B cell (primary cell): ENCODE measurements around the gene BRF1.

Experiments
- CTCF ChIP-seq: fragments of 200-600 bp; IDR thresholded peaks from one replicate; pipeline ENCODE4 v1.8.0; 2022; ENCODE audit warnings: antibody characterized with exemption, mild to moderate bottlenecking
- EZH2 ChIP-seq: IDR thresholded peaks from 2 replicates; pipeline ENCODE4 v1.6.1; 2012; ENCODE audit warnings: borderline replicate concordance, low read depth, mild to moderate bottlenecking, moderate library complexity, low read length; ENCODE audit not compliant: insufficient read depth, poor library complexity, severe bottlenecking

GRCh38 chr14:105272623-105273022, 28.2 kb downstream of the BRF1 start:
- TF ChIP-seq CTCF = no peak
- no peak for TF ChIP-seq EZH2
